OCI-LY3 (cell line): ENCODE results near the gene CRYBB2.

Source experiments
- H2AFZ ChIP-seq: fragments of 200-600, 300-600 bp; shearing (Covaris generic); 2 replicates; pipeline ENCODE4 v1.6.0; 2014; ENCODE audit warnings: antibody characterized with exemption, low read depth, low read length
- H3K27ac ChIP-seq: fragments of 200-600, 300-600 bp; sonication (generic); 2 replicates; pipeline ENCODE4 v1.5.1; 2014; ENCODE audit warnings: mild to moderate bottlenecking, low read length, moderate library complexity, mixed read lengths
- H3K27me3 ChIP-seq: fragments of 200-600, 300-600 bp; sonication (generic); 2 replicates; pipeline ENCODE4 v1.6.1; 2014; ENCODE audit warnings: low read depth, low read length, mixed read lengths
- H3K36me3 ChIP-seq: fragments of 200-600, 300-600 bp; sonication (generic); replicated peaks from 2 replicates; pipeline ENCODE3; 2014; ENCODE audit warnings: low read depth, low read length, mixed read lengths
- H3K4me1 ChIP-seq: fragments of 300-600, 200-600 bp; sonication (generic); 2 replicates; pipeline ENCODE4 v1.6.1; 2014; ENCODE audit warnings: low read length, mixed read lengths
- H3K4me2 ChIP-seq: fragments of 200-600, 300-600 bp; sonication (generic); 2 replicates; pipeline ENCODE4 v1.6.1; 2014; ENCODE audit warnings: low read length, mixed read lengths
- H3K4me3 ChIP-seq: fragments of 300-600, 200-600 bp; sonication (generic); 2 replicates; pipeline ENCODE4 v1.5.1; 2014; ENCODE audit warnings: antibody characterized with exemption, mild to moderate bottlenecking, low read length, moderate library complexity
- H3K79me2 ChIP-seq: fragments of 300-600, 200-600 bp; shearing (Covaris generic); 2 replicates; pipeline ENCODE4 v1.6.1; 2014; ENCODE audit warnings: mild to moderate bottlenecking, low read length, mixed read lengths
- H3K9ac ChIP-seq: fragments of 300-600, 200-600 bp; shearing (Covaris generic); 2 replicates; pipeline ENCODE4 v1.6.0; 2014; ENCODE audit warnings: mild to moderate bottlenecking, low read length, moderate library complexity
- H3K9me3 ChIP-seq: fragments of 200-600, 300-600 bp; shearing (Covaris generic); 2 replicates; pipeline ENCODE4 v1.6.1; 2014; ENCODE audit warnings: low read length, mixed read lengths; ENCODE audit not compliant: insufficient read depth
- H4K20me1 ChIP-seq: fragments of 200-600, 300-600 bp; sonication (generic); 2 replicates; pipeline ENCODE4 v1.6.1; 2016; ENCODE audit warnings: low read length, mixed read lengths; ENCODE audit not compliant: insufficient read depth
- CTCF ChIP-seq: fragments of 200-600, 300-600 bp; sonication (generic); IDR thresholded peaks from 2 replicates; pipeline ENCODE4 v1.5.1; 2014; ENCODE audit warnings: antibody characterized with exemption, low read length, low read depth
- EZH2phosphoT487 ChIP-seq: fragments of 200-600 bp; shearing (Covaris generic); IDR thresholded peaks from 2 replicates; pipeline ENCODE4 v1.6.1; 2018; ENCODE audit warnings: antibody characterized with exemption, mixed run types, low read depth

CRYBB2 gene

GRCh38 chr22:25199731-25200520 is 19.5 kb upstream of the CRYBB2 start, which contains the start of gene CRYBB3:
Gene CRYBB3, plus strand, starts transcription at chr22:25199858. Its CDS starts 1,539 bp downstream, at chr22:25201397.
- TF ChIP-seq CTCF: no peak
- no peak for TF ChIP-seq EZH2phosphoT487
- Histone ChIP-seq H3K36me3 (no peaks in the 10 kb centered on the region), H4K20me1 (no peaks in the 10 kb centered on the region), H3K4me2 (no peak within 1 kb of the TSS), H3K4me1 (no peaks in the 10 kb centered on the region), H3K27me3 (peaks cover 2% of the 10 kb centered on the region; the same call in 1 of the 2 replicates), H3K9ac (no peak within 1 kb of the TSS), H2AFZ (no peak within 1 kb of the TSS), H3K27ac (no peak within 1 kb of the TSS), H3K4me3 (no peak within 1 kb of the TSS), H3K9me3 (no peaks in the 10 kb centered on the region), H3K79me2 (no peaks in the 10 kb centered on the region)

- H3K9ac ChIP-seq: no peak overlapping the region
- no peak overlapping the region for H3K4me2 ChIP-seq
- no peaks in the 10 kb centered on the region for H4K20me1 ChIP-seq
Observed at GRCh38 chr22:25200967-25201366, 18.5 kb upstream of the CRYBB2 start.

GRCh38 chr22:25201557-25202273 is 17.7 kb upstream of the CRYBB2 start:
- no peak overlapping the region for H3K9ac ChIP-seq
- no peak overlapping the region for H3K4me3 ChIP-seq
- H3K9me3 ChIP-seq: no peaks in the 10 kb centered on the region
- H2AFZ ChIP-seq: no peak overlapping the region
- no peaks in the 10 kb centered on the region for H3K79me2 ChIP-seq
- H3K27ac ChIP-seq: no peak overlapping the region
- no peaks in the 10 kb centered on the region for H3K36me3 ChIP-seq
- TF ChIP-seq CTCF (no peak), EZH2phosphoT487 (no peak)
- no peaks in the 10 kb centered on the region for H3K4me1 ChIP-seq
- H3K4me2 ChIP-seq: peak overlapping the region; percentile 12
- peaks cover 2% of the 10 kb centered on the region; the same call in 1 of the 2 replicates for H3K27me3 ChIP-seq
- H4K20me1 ChIP-seq: no peaks in the 10 kb centered on the region

More at GRCh38 chr22:25200967-25201366, 18.5 kb upstream of the CRYBB2 start:
- Histone ChIP-seq H3K36me3 (no peaks in the 10 kb centered on the region), H3K27ac (no peak overlapping the region), H3K27me3 (peaks cover 2% of the 10 kb centered on the region; the same call in 1 of the 2 replicates), H3K9me3 (no peaks in the 10 kb centered on the region), H3K79me2 (no peaks in the 10 kb centered on the region), H2AFZ (no peak overlapping the region), H3K4me1 (no peaks in the 10 kb centered on the region), H3K4me3 (no peak overlapping the region)
- TF ChIP-seq EZH2phosphoT487 (no peak), CTCF (no peak)

- no peak overlapping the region for H3K9ac ChIP-seq
- H3K36me3 ChIP-seq: no peaks in the 10 kb centered on the region
- H3K27me3 ChIP-seq: peaks cover 2% of the 10 kb centered on the region; the same call in 1 of the 2 replicates
- no peaks in the 10 kb centered on the region for H3K4me1 ChIP-seq
- no peak overlapping the region for H3K4me3 ChIP-seq
- no peaks in the 10 kb centered on the region for H4K20me1 ChIP-seq
- peak; percentile 95 for TF ChIP-seq CTCF
- no peak for TF ChIP-seq EZH2phosphoT487
- H3K79me2 ChIP-seq: no peaks in the 10 kb centered on the region
- H2AFZ ChIP-seq: no peak overlapping the region
- no peak overlapping the region for H3K27ac ChIP-seq
- H3K4me2 ChIP-seq: peak overlapping the region; percentile 12
- no peaks in the 10 kb centered on the region for H3K9me3 ChIP-seq
Observed at GRCh38 chr22:25202290-25202921, 17.0 kb upstream of the CRYBB2 start.
